Colonic mucosa (tissue), 4 donors: ENCODE measurements around the gene ERLEC1. TPM values are rescaled to one million over a fixed set of nuclear protein-coding genes. Genes with fewer than 3 reads are reported as not detected.

Experiments used
- DNase-seq: peaks from one replicate; pipeline ENCODE4 v3.0.0-alpha.2; 2020
- H3K27ac ChIP-seq: fragments of 200-600 bp; one replicate; pipeline ENCODE4 v1.8.0; 2021
- H3K27me3 ChIP-seq: fragments of 200-600 bp; one replicate; pipeline ENCODE4 v1.8.0; 2021
- H3K36me3 ChIP-seq: fragments of 200-600 bp; one replicate; pipeline ENCODE4 v1.8.0; 2021
- H3K4me1 ChIP-seq: fragments of 200-600 bp; one replicate; pipeline ENCODE4 v1.8.0; 2021; ENCODE audit warnings: mild to moderate bottlenecking
- H3K4me3 ChIP-seq: fragments of 200-600 bp; one replicate; pipeline ENCODE4 v1.8.0; 2021
- H3K9ac ChIP-seq, 2 donors: one replicate each; pipeline ENCODE4 v1.7.0; 2013; ENCODE audit warnings: control low read depth in 2 of 2, low read depth in 2 of 2, low read length in 2 of 2
- H3K9me3 ChIP-seq: fragments of 200-600 bp; one replicate; pipeline ENCODE4 v1.8.0; 2021
- intact Hi-C: fragments of 100-400 bp; cut with DNase I; formaldehyde crosslinking; loops from one replicate; pipeline ENCODE4 v1.14.1; 2022
- total RNA-seq, 2 donors: library from RNA; stranded (reverse); fragmentation: NEBNext Ultra II Directional in 1 of 2; extraction: Animal tissue kit (Norgen Biotek cat#: 25700) in 1 of 2; gene quantifications; one replicate each; pipeline ENCODE4 v1.2.1, GENCODE V29; 2021
- TF ChIP-seq, protein P1 (sequence below): fragments of 200-600 bp; IDR thresholded peaks from one replicate; pipeline ENCODE4 v1.8.0; 2022; ENCODE audit warnings: antibody characterized with exemption, mild to moderate bottlenecking
- donor health status: healthy.
- donor health status: DM: no; HTN: no; CAD: no.
- donor health status: DM: no; HTN: no; CAD: no.

ERLEC1 gene
- total RNA-seq, 2 donors from 2014 or later, result 34.2 to 51.9 TPM

DNA sequence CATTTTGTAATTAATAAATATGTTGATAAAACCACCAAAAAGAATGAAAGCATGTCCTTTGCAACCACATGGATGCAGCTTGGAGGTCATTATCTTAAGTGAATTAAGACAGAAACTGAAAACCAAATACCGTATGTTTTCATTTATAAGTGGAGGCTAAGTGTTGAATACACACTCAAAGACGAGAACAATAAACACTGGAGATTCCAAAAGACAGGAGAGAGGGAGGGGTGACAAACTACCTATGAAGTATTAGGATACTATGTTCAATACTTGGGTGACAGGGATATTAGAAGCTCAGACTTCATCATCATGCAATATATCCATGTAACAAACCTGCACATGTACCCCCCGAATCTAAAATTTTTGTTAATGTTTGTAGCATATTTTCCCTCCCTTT lies 7.0 kb downstream of the ERLEC1 start:
- Histone ChIP-seq H3K4me1 (no peaks in the 10 kb centered on the region), H3K4me3 (no peak overlapping the region), H3K27ac (no peak overlapping the region), H3K9ac (no peak overlapping the region), H3K27me3 (no peaks in the 10 kb centered on the region), H3K36me3 (peaks cover 6% of the 10 kb centered on the region), H3K9me3 (no peaks in the 10 kb centered on the region)
- intact Hi-C loops, result no loop called here
- TF ChIP-seq, protein P1, sequence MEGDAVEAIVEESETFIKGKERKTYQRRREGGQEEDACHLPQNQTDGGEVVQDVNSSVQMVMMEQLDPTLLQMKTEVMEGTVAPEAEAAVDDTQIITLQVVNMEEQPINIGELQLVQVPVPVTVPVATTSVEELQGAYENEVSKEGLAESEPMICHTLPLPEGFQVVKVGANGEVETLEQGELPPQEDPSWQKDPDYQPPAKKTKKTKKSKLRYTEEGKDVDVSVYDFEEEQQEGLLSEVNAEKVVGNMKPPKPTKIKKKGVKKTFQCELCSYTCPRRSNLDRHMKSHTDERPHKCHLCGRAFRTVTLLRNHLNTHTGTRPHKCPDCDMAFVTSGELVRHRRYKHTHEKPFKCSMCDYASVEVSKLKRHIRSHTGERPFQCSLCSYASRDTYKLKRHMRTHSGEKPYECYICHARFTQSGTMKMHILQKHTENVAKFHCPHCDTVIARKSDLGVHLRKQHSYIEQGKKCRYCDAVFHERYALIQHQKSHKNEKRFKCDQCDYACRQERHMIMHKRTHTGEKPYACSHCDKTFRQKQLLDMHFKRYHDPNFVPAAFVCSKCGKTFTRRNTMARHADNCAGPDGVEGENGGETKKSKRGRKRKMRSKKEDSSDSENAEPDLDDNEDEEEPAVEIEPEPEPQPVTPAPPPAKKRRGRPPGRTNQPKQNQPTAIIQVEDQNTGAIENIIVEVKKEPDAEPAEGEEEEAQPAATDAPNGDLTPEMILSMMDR, result no peak
- no peak for DNase-seq

DNA sequence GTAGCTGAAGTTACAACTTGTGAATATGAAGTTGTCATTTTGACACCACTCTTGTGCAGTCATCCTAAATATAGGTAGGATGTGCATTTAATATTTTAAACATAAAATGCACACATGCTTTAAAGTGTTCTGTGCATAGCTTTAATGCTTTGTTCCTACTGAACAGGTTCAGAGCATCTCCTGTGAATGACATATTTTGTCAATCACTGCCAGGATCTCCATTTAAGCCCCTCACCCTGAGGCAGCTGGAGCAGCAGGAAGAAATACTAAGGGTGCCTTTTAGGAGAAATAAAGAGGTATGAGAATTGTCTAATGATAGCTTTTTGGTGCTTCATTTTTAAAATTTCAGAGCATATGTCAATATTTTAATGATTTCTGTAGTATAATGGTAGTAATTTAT lies 14.7 kb downstream of the ERLEC1 start:
- DNase-seq, result no peak
- Histone ChIP-seq H3K9me3 (no peaks in the 10 kb centered on the region), H3K4me1 (no peaks in the 10 kb centered on the region), H3K27me3 (no peaks in the 10 kb centered on the region), H3K9ac (no peak overlapping the region), H3K36me3 (peaks cover 6% of the 10 kb centered on the region), H3K4me3 (no peak overlapping the region), H3K27ac (no peak overlapping the region)
- intact Hi-C loops, result no loop called here
- TF ChIP-seq, protein P1, result no peak

DNA sequence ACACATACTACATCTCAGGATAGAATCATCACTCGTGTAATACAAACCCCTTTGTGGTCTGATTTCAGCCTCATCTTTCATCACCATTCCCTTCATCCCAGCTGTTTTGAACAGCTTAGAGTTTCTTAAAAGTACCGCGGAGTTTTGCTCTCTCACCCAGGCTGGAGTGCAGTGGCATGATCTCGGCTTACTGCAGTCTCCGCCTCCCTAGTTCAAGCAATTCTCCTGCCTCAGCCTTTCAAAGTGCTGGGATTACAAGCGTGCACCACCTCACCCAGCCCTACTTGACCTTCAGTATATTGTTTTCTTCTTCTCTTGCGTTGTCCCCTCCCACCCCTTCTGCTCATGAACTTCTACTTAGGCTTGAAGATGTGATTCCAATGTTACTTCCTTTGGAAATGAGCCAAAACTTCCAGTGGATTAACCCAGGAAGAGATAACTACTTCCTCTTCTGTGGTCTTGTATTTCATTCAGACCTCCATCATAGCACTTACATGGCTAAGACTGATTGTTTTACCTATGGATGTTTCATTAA lies 15.8 kb downstream of the ERLEC1 start:
- no peak for DNase-seq
- TF ChIP-seq, protein P1, result no peak
- Histone ChIP-seq H3K9ac (no peak overlapping the region), H3K4me1 (no peaks in the 10 kb centered on the region), H3K36me3 (peaks cover 6% of the 10 kb centered on the region), H3K27ac (no peak overlapping the region), H3K27me3 (no peaks in the 10 kb centered on the region), H3K9me3 (no peaks in the 10 kb centered on the region), H3K4me3 (no peak overlapping the region)
- intact Hi-C loops, result no loop called here

DNA sequence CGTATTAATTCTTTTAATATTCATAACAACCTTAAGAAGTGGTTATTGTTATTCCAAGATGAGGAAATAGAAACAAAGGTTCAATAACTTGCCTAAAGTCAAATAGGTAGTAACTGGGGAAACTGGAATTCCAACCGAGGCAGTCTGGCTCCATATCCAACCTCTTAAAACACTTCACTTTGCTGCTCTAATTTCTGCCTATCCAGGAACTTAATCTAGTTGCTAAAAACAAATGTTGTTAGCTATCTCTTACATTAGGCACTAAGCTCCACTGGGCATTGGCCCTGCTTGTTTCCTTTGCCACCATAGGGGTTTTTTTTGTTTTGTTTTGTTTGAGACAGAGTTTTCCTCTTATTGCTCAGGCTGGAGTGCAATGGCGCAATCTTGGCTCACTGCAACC lies 24.8 kb downstream of the ERLEC1 start:
- Histone ChIP-seq H3K36me3 (peaks cover 4% of the 10 kb centered on the region), H3K4me3 (no peak overlapping the region), H3K27ac (no peak overlapping the region), H3K27me3 (no peaks in the 10 kb centered on the region), H3K4me1 (no peaks in the 10 kb centered on the region), H3K9ac (no peak overlapping the region), H3K9me3 (no peaks in the 10 kb centered on the region)
- TF ChIP-seq, protein P1, result no peak
- intact Hi-C loops, result no loop called here
- DNase-seq, result no peak

DNA sequence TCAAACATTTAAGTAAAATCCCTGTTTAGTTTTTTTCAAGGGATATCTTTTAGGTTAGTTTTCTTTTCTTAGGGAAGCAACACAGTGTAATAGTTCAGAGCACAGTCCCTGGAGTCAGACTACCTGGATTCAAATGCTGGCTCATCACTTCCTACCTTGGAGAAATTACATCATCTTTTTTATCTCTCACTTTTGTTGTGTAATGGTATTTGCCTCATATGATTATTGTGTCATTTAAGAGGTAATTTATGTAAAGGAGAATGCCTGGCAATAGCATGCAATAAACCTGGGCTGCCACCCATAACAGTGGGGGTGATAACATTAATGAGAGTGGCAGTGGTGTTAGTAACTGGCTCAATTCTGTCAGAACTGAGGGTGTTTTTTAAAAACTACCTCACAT lies 26.3 kb downstream of the ERLEC1 start:
- Histone ChIP-seq H3K4me1 (no peaks in the 10 kb centered on the region), H3K9me3 (no peaks in the 10 kb centered on the region), H3K36me3 (peaks cover 4% of the 10 kb centered on the region), H3K27me3 (no peaks in the 10 kb centered on the region), H3K4me3 (no peak overlapping the region), H3K27ac (no peak overlapping the region), H3K9ac (no peak overlapping the region)
- no peak for DNase-seq
- TF ChIP-seq, protein P1, result no peak
- intact Hi-C loops, result no loop called here
